Thyroid gland (tissue), 4 donors: ENCODE data around the gene TMEM132D.

Experiments used
- CTCF ChIP-seq, 6 experiments: fragments of 200-600 bp in 3 of 6; fragments of 450-650 bp in 3 of 6; sonication (generic) in 3 of 6; IDR thresholded peaks; one replicate each; pipeline ENCODE4 v1.5.1; 2016 to 2019; ENCODE audit warnings: antibody characterized with exemption in 6 of 6, mild to moderate bottlenecking in 2 of 6, inconsistent platforms in 1 of 6, moderate library complexity in 1 of 6
- POLR2A ChIP-seq, 2 donors: fragments of 450-650 bp; IDR thresholded peaks; one replicate each; pipeline ENCODE4 v1.6.1; 2017; ENCODE audit warnings: antibody characterized with exemption in 2 of 2, mild to moderate bottlenecking in 2 of 2, moderate library complexity in 1 of 2

- TF ChIP-seq CTCF (IDR thresholded peaks at IDR 0.05), result no peak
- no peak for TF ChIP-seq POLR2A (IDR thresholded peaks at IDR 0.05)
Measured at GRCh38 chr12:129127211-129127610, 776.6 kb downstream of the TMEM132D start.
